GM12874 (cell line): ENCODE results near the gene ZFHX3.

Experiments used
- CTCF ChIP-seq: IDR thresholded peaks from 2 replicates; pipeline ENCODE4 v1.5.1; 2011; ENCODE audit warnings: low read depth, mild to moderate bottlenecking, control low read depth, low read length, moderate library complexity; ENCODE audit not compliant: insufficient read depth

Gene ZFHX3

GRCh38 chr16:72928090-72928981 is 119.6 kb downstream of the ZFHX3 start:
- no peak for TF ChIP-seq CTCF

GRCh38 chr16:72927199-72928089 is 120.5 kb downstream of the ZFHX3 start:
- TF ChIP-seq CTCF, result no peak

- TF ChIP-seq CTCF, result no peak
Observed at GRCh38 chr16:72926177-72927070, 121.5 kb downstream of the ZFHX3 start.

GRCh38 chr16:72925631-72925979 is 122.3 kb downstream of the ZFHX3 start:
- no peak for TF ChIP-seq CTCF

GRCh38 chr16:72924927-72925630 is 122.8 kb downstream of the ZFHX3 start:
- TF ChIP-seq CTCF, result no peak

- no peak for TF ChIP-seq CTCF
Observed at GRCh38 chr16:72924537-72924926, 123.4 kb downstream of the ZFHX3 start.
